ENCODE data around the gene ADCY6. TPM values are rescaled to one million over a fixed set of nuclear protein-coding genes. Genes with fewer than 3 reads are reported as not detected.

The ADCY6 gene
- total RNA-seq, 1 donor from 2014 or later, result 71.9 TPM

GRCh38 chr12:48767521-48767920, 21.4 kb downstream of the ADCY6 start:
- no peak overlapping the region for H3K27ac Mint-ChIP-seq (ENCODE audit: unreplicated experiment)
- no peak for DNase-seq (ENCODE audit: extremely low spot score, unreplicated experiment)
- H3K4me3 Mint-ChIP-seq (ENCODE audit: unreplicated experiment), result no peak overlapping the region
- H3K9me3 Mint-ChIP-seq (ENCODE audit: unreplicated experiment), result no peaks in the 10 kb centered on the region
- H3K4me1 Mint-ChIP-seq (ENCODE audit: unreplicated experiment), result peaks cover 5% of the 10 kb centered on the region
- TF ChIP-seq CTCF (IDR thresholded peaks at IDR 0.05), result no peak
- peaks cover 44% of the 10 kb centered on the region for H3K36me3 Mint-ChIP-seq (ENCODE audit: unreplicated experiment)
- no peaks in the 10 kb centered on the region for H3K27me3 Mint-ChIP-seq (ENCODE audit: unreplicated experiment)

GRCh38 chr12:48767047-48767446, 21.8 kb downstream of the ADCY6 start:
- TF ChIP-seq CTCF (IDR thresholded peaks at IDR 0.05), result no peak
- no peaks in the 10 kb centered on the region for H3K27me3 Mint-ChIP-seq (ENCODE audit: unreplicated experiment)
- DNase-seq (ENCODE audit: extremely low spot score, unreplicated experiment), result no peak
- H3K36me3 Mint-ChIP-seq (ENCODE audit: unreplicated experiment), result peaks cover 43% of the 10 kb centered on the region
- no peak overlapping the region for H3K4me3 Mint-ChIP-seq (ENCODE audit: unreplicated experiment)
- no peak overlapping the region for H3K27ac Mint-ChIP-seq (ENCODE audit: unreplicated experiment)
- H3K9me3 Mint-ChIP-seq (ENCODE audit: unreplicated experiment), result no peaks in the 10 kb centered on the region
- H3K4me1 Mint-ChIP-seq (ENCODE audit: unreplicated experiment), result peaks cover 5% of the 10 kb centered on the region

GRCh38 chr12:48765753-48766162, 23.1 kb downstream of the ADCY6 start:
- no peak for TF ChIP-seq CTCF (IDR thresholded peaks at IDR 0.05)
- H3K27ac Mint-ChIP-seq (ENCODE audit: unreplicated experiment), result no peak overlapping the region

GRCh38 chr12:48764521-48764920, 24.4 kb downstream of the ADCY6 start:
- no peak for TF ChIP-seq CTCF (IDR thresholded peaks at IDR 0.05)
- H3K9me3 Mint-ChIP-seq (ENCODE audit: unreplicated experiment), result no peaks in the 10 kb centered on the region
- H3K4me1 Mint-ChIP-seq (ENCODE audit: unreplicated experiment), result peaks cover 5% of the 10 kb centered on the region
- peaks cover 23% of the 10 kb centered on the region for H3K36me3 Mint-ChIP-seq (ENCODE audit: unreplicated experiment)
- no peak overlapping the region for H3K27ac Mint-ChIP-seq (ENCODE audit: unreplicated experiment)
- no peak for DNase-seq (ENCODE audit: extremely low spot score, unreplicated experiment)
- no peaks in the 10 kb centered on the region for H3K27me3 Mint-ChIP-seq (ENCODE audit: unreplicated experiment)
- H3K4me3 Mint-ChIP-seq (ENCODE audit: unreplicated experiment), result no peak overlapping the region

More at GRCh38 chr12:48765753-48766162, 23.1 kb downstream of the ADCY6 start:
- no peak for DNase-seq (ENCODE audit: extremely low spot score, unreplicated experiment)
- Mint-ChIP-seq H3K4me3 (ENCODE audit: unreplicated experiment) (no peak overlapping the region), H3K27me3 (ENCODE audit: unreplicated experiment) (no peaks in the 10 kb centered on the region), H3K36me3 (ENCODE audit: unreplicated experiment) (peaks cover 31% of the 10 kb centered on the region), H3K9me3 (ENCODE audit: unreplicated experiment) (no peaks in the 10 kb centered on the region), H3K4me1 (ENCODE audit: unreplicated experiment) (peaks cover 5% of the 10 kb centered on the region)

GRCh38 chr12:48758737-48759136, 30.2 kb downstream of the ADCY6 start:
- H3K36me3 Mint-ChIP-seq (ENCODE audit: unreplicated experiment), result no peaks in the 10 kb centered on the region
- no peak overlapping the region for H3K27ac Mint-ChIP-seq (ENCODE audit: unreplicated experiment)
- H3K9me3 Mint-ChIP-seq (ENCODE audit: unreplicated experiment), result no peaks in the 10 kb centered on the region
- H3K4me3 Mint-ChIP-seq (ENCODE audit: unreplicated experiment), result no peak overlapping the region
- no peaks in the 10 kb centered on the region for H3K27me3 Mint-ChIP-seq (ENCODE audit: unreplicated experiment)
- no peaks in the 10 kb centered on the region for H3K4me1 Mint-ChIP-seq (ENCODE audit: unreplicated experiment)
- DNase-seq (ENCODE audit: extremely low spot score, unreplicated experiment), result no peak
- no peak for TF ChIP-seq CTCF (IDR thresholded peaks at IDR 0.05)
